Spleen (tissue), 11 donors: ENCODE data around the gene MUC2. TPM values are rescaled to one million over a fixed set of nuclear protein-coding genes. Genes with fewer than 3 reads are reported as not detected.

Source experiments
- DNase-seq: peaks from one replicate; pipeline ENCODE4 v3.0.0-alpha.2; 2020
- H3K27ac ChIP-seq, 8 donors: fragments of 200-600 bp; sonication (generic) in 7 of 8; 1 replicate in 4 of 8; 2 replicates in 4 of 8; pipeline versions ENCODE4 v1.5.0 to v1.8.0; 2016 to 2021; ENCODE audit warnings: inconsistent platforms in 4 of 8, mild to moderate bottlenecking in 4 of 8, moderate library complexity in 1 of 8
- H3K27me3 ChIP-seq, 7 donors: fragments of 200-600 bp; sonication (generic) in 6 of 7; replicated peaks in 1 of 7; 1 replicate in 4 of 7; 2 replicates in 3 of 7; pipeline versions ENCODE4 v1.5.0 to v1.8.0; 2016 to 2021; ENCODE audit warnings: inconsistent platforms in 3 of 7, mild to moderate bottlenecking in 1 of 7
- H3K36me3 ChIP-seq, 6 donors: fragments of 200-600 bp; sonication (generic) in 5 of 6; 1 replicate in 4 of 6; 2 replicates in 2 of 6; pipeline versions ENCODE4 v1.5.0 to v1.8.0; 2016 to 2021; ENCODE audit warnings: inconsistent platforms in 2 of 6
- H3K4me1 ChIP-seq, 6 donors: fragments of 200-600 bp; sonication (generic) in 5 of 6; 1 replicate in 3 of 6; 2 replicates in 3 of 6; pipeline versions ENCODE4 v1.5.0 to v1.8.0; 2016 to 2021; ENCODE audit warnings: inconsistent platforms in 3 of 6
- H3K4me3 ChIP-seq, 8 donors: fragments of 200-600 bp; sonication (generic) in 7 of 8; 1 replicate in 4 of 8; 2 replicates in 4 of 8; pipeline versions ENCODE4 v1.5.0 to v1.8.0; 2016 to 2021; ENCODE audit warnings: inconsistent platforms in 4 of 8, mild to moderate bottlenecking in 4 of 8, moderate library complexity in 2 of 8
- H3K9me3 ChIP-seq, 8 donors: fragments of 200-600 bp; sonication (generic) in 7 of 8; 1 replicate in 4 of 8; 2 replicates in 4 of 8; pipeline versions ENCODE4 v1.5.0 to v1.8.0; 2016 to 2021; ENCODE audit warnings: inconsistent platforms in 4 of 8
- POLR2A ChIP-seq, 3 donors: fragments of 450-650 bp; IDR thresholded peaks; one replicate each; pipeline ENCODE4 v1.5.1; 2017; ENCODE audit warnings: antibody characterized with exemption in 3 of 3, mild to moderate bottlenecking in 1 of 3
- POLR2AphosphoS5 ChIP-seq, 3 donors: sonication (generic); formaldehyde crosslinking; IDR thresholded peaks; one replicate each; pipeline ENCODE4 v1.5.1; 2017; ENCODE audit warnings: antibody characterized with exemption in 3 of 3
- WGBS, 5 donors: extraction: QIAGEN DNeasy Blood & Tissue Kit in 3 of 5; methylation state at CpG; one replicate each; pipeline versions ENCODE4 v1.1.5 to v1.1.7; 2013 to 2018; 5-methylcytosine and 5-hydroxymethylcytosine counted together
- intact Hi-C: fragments of 100-400 bp; cut with DNase I; formaldehyde crosslinking; loops from one replicate; pipeline ENCODE4 v1.15.0; 2023; ENCODE audit warnings: low total_unique reads
- polyA plus RNA-seq, 3 donors: library from polyadenylated mRNA; stranded (reverse); fragments of 200-250 nt; gene quantifications; one replicate each; pipeline ENCODE4 v1.2.1, GENCODE V29; 2013
- total RNA-seq, 7 donors: library from RNA; depleted of rRNA in 3 of 7; stranded (reverse); fragments of >200 nt in 3 of 7; fragmentation: NEBNext Ultra II Directional in 4 of 7; extraction: Animal tissue kit (Norgen Biotek cat#: 25700) in 4 of 7; gene quantifications; one replicate each; pipeline versions ENCODE4 v1.1.0 to v1.2.1, GENCODE V29; 2016 to 2021
- TF ChIP-seq, protein P1 (sequence below), 11 experiments: fragments of 200-600 bp in 7 of 11; fragments of 450-650 bp in 4 of 11; sonication (generic) in 4 of 11; IDR thresholded peaks in 8 of 11; conservative IDR thresholded peaks in 3 of 11; 1 replicate in 7 of 11; 2 replicates in 4 of 11; pipeline versions ENCODE4 v1.4.0 to v1.8.0; 2016 to 2021; ENCODE audit warnings: antibody characterized with exemption in 11 of 11, inconsistent platforms in 4 of 11, mild to moderate bottlenecking in 1 of 11
- donor health status: healthy with polysubstance abuse.
- donor health status: DM: no; HTN: no; CAD: no; lungs with moderate emphysema.
- donor health status: DM: no; HTN: no; CAD: no.
- donor health status: Bipolar disorder and iron deficiency.
- donor health status: healthy.
- donor health status: DM: no; HTN: no; CAD: no.
- donor health status: DM: yes; HTN: yes; CAD: no.

MUC2 gene
- total and polyA plus RNA-seq, 10 donors, result 0.03 to 0.06 (median 0.03) TPM; not detected in 7

DNA sequence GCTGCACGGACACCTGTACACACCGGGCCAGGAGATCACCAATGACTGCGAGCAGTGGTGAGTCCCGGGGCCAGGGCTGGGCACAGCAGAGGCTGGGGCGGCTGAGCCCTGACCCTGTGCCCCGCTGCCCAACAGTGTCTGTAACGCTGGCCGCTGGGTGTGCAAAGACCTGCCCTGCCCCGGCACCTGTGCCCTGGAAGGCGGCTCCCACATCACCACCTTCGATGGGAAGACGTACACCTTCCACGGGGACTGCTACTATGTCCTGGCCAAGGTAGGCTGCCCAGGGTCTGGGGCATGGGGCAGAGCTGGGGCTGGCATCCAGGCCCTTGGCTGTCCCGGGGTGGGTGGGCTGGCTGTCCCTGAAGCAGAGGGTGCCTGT is 7.7 kb downstream of the MUC2 start:
- H3K36me3 ChIP-seq, result no peaks in the 10 kb centered on the region
- no peaks in the 10 kb centered on the region for H3K9me3 ChIP-seq
- peaks cover 0 to 7% (median 0%) of the 10 kb centered on the region in 6 donors for H3K4me1 ChIP-seq
- TF ChIP-seq, protein P1, sequence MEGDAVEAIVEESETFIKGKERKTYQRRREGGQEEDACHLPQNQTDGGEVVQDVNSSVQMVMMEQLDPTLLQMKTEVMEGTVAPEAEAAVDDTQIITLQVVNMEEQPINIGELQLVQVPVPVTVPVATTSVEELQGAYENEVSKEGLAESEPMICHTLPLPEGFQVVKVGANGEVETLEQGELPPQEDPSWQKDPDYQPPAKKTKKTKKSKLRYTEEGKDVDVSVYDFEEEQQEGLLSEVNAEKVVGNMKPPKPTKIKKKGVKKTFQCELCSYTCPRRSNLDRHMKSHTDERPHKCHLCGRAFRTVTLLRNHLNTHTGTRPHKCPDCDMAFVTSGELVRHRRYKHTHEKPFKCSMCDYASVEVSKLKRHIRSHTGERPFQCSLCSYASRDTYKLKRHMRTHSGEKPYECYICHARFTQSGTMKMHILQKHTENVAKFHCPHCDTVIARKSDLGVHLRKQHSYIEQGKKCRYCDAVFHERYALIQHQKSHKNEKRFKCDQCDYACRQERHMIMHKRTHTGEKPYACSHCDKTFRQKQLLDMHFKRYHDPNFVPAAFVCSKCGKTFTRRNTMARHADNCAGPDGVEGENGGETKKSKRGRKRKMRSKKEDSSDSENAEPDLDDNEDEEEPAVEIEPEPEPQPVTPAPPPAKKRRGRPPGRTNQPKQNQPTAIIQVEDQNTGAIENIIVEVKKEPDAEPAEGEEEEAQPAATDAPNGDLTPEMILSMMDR (IDR thresholded peaks at IDR 0.05 in 8 of 11, conservative IDR thresholded peaks at IDR 0.05 in 3 of 11), result no peak
- no peak for TF ChIP-seq POLR2AphosphoS5 (IDR thresholded peaks at IDR 0.05)
- no peak for TF ChIP-seq POLR2A (IDR thresholded peaks at IDR 0.05)
- no peak overlapping the region for H3K4me3 ChIP-seq
- WGBS, 5 donors, result 81 to 98% (median 92%) methylated on average over 8 to 14 of the region's 14 CpGs
- DNase-seq, result peak; percentile 69
- H3K27me3 ChIP-seq, result peaks cover 0 to 34% (median 0%) of the 10 kb centered on the region in 7 donors
- intact Hi-C loops, result no loop called here
- H3K27ac ChIP-seq, result no peak overlapping the region

DNA sequence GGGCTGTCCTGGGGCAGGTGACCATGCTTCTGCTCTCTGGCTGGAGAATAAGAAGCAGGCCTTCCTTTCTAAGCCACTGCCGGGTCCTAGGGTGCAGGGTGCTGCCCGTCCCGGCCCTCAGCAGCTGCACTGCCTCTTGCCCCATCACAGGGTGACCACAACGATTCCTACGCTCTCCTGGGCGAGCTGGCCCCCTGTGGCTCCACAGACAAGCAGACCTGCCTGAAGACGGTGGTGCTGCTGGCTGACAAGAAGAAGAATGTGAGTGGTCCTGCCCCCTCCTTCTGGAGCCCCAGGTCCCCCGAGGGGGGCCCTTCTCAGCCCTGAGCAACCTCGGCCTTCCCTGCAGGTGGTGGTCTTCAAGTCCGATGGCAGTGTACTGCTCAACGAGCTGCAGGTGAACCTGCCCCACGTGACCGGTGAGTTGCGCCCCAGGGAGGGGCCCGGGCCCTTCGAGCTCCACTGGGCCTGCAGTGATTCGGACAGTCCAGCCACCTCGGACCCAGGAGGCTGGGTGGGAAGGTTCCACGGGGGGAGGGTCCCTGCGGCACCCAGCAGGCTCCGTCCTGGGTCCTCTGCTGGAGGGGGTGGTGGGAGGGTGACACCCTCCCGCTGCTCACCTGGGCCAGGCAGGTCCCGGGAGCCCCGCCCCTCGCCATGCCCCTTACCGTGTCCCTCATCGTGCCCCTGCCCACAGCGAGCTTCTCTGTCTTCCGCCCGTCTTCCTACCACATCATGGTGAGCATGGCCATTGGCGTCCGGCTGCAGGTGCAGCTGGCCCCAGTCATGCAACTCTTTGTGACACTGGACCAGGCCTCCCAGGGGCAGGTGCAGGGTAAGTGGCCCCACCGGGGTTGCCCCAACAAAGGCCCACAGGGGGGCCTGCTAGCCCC is 8.3 kb downstream of the MUC2 start:
- TF ChIP-seq POLR2A (IDR thresholded peaks at IDR 0.05) (no peak), POLR2AphosphoS5 (IDR thresholded peaks at IDR 0.05) (no peak)
- TF ChIP-seq, protein P1 (IDR thresholded peaks at IDR 0.05 in 8 of 11, conservative IDR thresholded peaks at IDR 0.05 in 3 of 11), result no peak
- no peak overlapping the region for H3K27ac ChIP-seq
- 75 to 85% (median 81%) methylated on average over 14 to 33 of the region's 33 CpGs for WGBS, 5 donors
- peak; percentile 45 for DNase-seq
- no peaks in the 10 kb centered on the region for H3K36me3 ChIP-seq
- no peak overlapping the region for H3K4me3 ChIP-seq
- peaks cover 0 to 34% (median 0%) of the 10 kb centered on the region in 7 donors for H3K27me3 ChIP-seq
- intact Hi-C loops, result no loop called here
- no peaks in the 10 kb centered on the region for H3K9me3 ChIP-seq
- peaks cover 0 to under 1% (median 0%) of the 10 kb centered on the region in 6 donors for H3K4me1 ChIP-seq

DNA sequence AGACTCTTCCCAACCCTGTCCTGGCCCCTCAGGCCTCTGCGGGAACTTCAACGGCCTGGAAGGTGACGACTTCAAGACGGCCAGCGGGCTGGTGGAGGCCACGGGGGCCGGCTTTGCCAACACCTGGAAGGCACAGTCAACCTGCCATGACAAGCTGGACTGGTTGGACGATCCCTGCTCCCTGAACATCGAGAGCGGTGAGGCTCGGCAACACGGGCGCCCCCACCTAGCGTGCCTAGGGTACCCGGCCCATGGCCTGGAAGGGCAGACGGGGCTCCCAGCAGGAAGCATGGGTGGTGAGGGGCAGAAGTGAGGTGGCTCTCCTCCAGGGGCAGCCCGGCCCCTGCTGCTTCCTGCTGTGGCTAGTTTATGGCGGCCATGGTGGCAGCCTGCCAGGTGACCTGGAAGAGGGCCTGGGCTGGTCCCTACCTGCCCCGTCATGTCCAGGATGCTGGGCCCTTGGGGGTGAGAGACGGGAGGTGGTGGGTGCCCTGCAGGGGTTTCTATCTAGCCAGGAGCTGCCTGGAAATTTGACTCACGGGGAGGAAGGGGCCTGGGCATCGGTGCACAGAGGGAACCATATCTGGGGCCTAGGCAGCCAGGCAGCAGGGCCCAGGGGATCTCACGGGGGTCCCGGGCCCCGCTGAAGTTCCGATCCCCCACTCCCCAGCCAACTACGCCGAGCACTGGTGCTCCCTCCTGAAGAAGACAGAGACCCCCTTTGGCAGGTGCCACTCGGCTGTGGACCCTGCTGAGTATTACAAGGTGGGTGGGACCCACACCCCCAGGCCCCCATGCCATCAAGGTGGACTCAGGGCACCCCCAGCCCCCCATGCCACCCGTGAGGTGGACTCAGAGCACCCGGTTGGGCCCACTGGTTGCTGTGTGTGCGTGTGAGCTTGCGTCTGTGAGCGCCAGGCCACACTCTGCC is 9.2 kb downstream of the MUC2 start:
- H3K9me3 ChIP-seq, result no peaks in the 10 kb centered on the region
- WGBS, 5 donors, result 64 to 76% (median 73%) methylated on average over 23 to 34 of the region's 34 CpGs
- TF ChIP-seq, protein P1 (IDR thresholded peaks at IDR 0.05 in 8 of 11, conservative IDR thresholded peaks at IDR 0.05 in 3 of 11), result no peak
- TF ChIP-seq POLR2AphosphoS5 (IDR thresholded peaks at IDR 0.05) (no peak), POLR2A (IDR thresholded peaks at IDR 0.05) (no peak)
- H3K36me3 ChIP-seq, result no peaks in the 10 kb centered on the region
- peak; percentile 67 for DNase-seq
- intact Hi-C loops, result no loop called here
- H3K4me1 ChIP-seq, result no peaks in the 10 kb centered on the region
- H3K4me3 ChIP-seq, result no peak overlapping the region
- H3K27me3 ChIP-seq, result peaks cover 0 to 34% (median 0%) of the 10 kb centered on the region in 7 donors
- no peak overlapping the region for H3K27ac ChIP-seq
